HFFc6 (cell line): Measurements from ENCODE around the gene UBTD1. TPM values are rescaled to one million over a fixed set of nuclear protein-coding genes. Genes with fewer than 3 reads are reported as not detected.
"Not testable (repeated sequence)": the region's sequence is repeated elsewhere in the genome, so short reads cannot be mapped to it uniquely, and the experiment has no call there.

Experiments used
- DNase-seq: peaks from one replicate; pipeline ENCODE4 v3.0.0-alpha.2; 2018
- H3K27ac Mint-ChIP-seq: 2 replicates; pipeline ENCODE4 v1.8.0; 2020; ENCODE audit warnings: mild to moderate bottlenecking, mixed read lengths
- H3K27me3 Mint-ChIP-seq: 2 replicates; pipeline ENCODE4 v1.8.0; 2021; ENCODE audit warnings: mild to moderate bottlenecking, moderate library complexity, mixed read lengths; ENCODE audit not compliant: insufficient read depth
- H3K36me3 Mint-ChIP-seq: 2 replicates; pipeline ENCODE4 v1.8.0; 2021; ENCODE audit warnings: low read depth, mixed read lengths
- H3K4me1 Mint-ChIP-seq: 2 replicates; pipeline ENCODE4 v1.8.0; 2020; ENCODE audit warnings: low read depth, mixed read lengths
- H3K4me3 Mint-ChIP-seq: 2 replicates; pipeline ENCODE4 v1.8.0; 2020; ENCODE audit warnings: mild to moderate bottlenecking, moderate library complexity, mixed read lengths
- H3K9me3 Mint-ChIP-seq: 2 replicates; pipeline ENCODE4 v1.8.0; 2020; ENCODE audit warnings: mild to moderate bottlenecking, mixed read lengths
- total RNA-seq, 6 experiments: library from RNA; stranded (reverse); fragmentation: NEBNext Ultra II Directional; extraction: Animal tissue kit (Norgen Biotek cat#: 25700); gene quantifications; 2 replicates in 1 of 6; 3 replicates in 5 of 6; pipeline ENCODE4 v1.2.3, GENCODE V29; 2021
- TF ChIP-seq, protein P1 (sequence below): fragments of 200-600 bp; sonication (generic); IDR thresholded peaks from 2 replicates; pipeline ENCODE4 v1.5.0; 2021; ENCODE audit warnings: antibody characterized with exemption, mild to moderate bottlenecking

UBTD1 gene
- total RNA-seq, 6 experiments from 2014 or later = 31.3 to 42.1 (median 34.8) TPM

DNA sequence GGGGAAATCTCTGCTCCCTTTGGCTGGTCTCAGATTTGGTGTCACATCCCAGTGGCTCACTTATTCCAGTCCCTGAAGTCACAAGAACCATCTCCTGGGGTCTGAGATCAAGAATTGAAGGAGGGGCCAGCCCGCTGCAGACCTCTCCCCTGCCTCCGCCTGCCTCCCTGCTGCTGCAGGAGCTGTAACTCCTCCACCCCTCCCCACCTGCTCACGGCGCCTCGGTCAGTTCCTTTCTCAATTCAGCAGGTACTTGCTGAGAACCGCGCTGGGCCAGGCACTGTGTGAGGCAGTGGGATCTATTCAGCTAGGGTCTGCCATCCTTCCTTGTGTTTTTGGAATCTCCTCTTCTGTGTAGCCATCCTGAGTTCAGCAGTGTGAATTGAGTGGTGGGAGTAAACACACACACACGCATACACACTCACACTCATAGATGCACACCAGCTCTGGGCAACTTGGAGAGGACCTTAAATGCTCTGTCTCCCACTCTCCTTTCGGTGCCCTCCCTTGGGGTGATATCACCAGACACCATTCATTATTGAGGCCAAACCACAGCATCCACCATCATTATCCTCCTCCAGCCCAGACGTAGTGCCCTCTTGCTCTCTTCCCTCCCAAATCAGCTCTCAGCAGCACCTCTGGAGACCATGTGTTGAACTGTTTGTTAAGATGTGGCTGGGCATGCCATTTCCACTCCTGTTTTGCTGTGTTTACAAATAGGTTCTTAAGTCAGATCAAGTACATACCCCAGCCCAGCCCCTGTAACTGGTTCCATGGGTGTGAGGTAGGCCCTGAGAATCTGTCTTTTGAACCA, 51.8 kb downstream of the UBTD1 start:
- Mint-ChIP-seq H3K27me3 (no peaks in the 10 kb centered on the region), H3K4me3 (no peak overlapping the region), H3K9me3 (peaks cover 1% of the 10 kb centered on the region; the same call in 1 of the 2 replicates), H3K4me1 (peaks cover 40% of the 10 kb centered on the region), H3K36me3 (peaks cover 5% of the 10 kb centered on the region; the same call in 1 of the 2 replicates), H3K27ac (peak overlapping the region; percentile 74; the same call in 1 of the 2 replicates)
- DNase-seq = no peak
- TF ChIP-seq, protein P1, sequence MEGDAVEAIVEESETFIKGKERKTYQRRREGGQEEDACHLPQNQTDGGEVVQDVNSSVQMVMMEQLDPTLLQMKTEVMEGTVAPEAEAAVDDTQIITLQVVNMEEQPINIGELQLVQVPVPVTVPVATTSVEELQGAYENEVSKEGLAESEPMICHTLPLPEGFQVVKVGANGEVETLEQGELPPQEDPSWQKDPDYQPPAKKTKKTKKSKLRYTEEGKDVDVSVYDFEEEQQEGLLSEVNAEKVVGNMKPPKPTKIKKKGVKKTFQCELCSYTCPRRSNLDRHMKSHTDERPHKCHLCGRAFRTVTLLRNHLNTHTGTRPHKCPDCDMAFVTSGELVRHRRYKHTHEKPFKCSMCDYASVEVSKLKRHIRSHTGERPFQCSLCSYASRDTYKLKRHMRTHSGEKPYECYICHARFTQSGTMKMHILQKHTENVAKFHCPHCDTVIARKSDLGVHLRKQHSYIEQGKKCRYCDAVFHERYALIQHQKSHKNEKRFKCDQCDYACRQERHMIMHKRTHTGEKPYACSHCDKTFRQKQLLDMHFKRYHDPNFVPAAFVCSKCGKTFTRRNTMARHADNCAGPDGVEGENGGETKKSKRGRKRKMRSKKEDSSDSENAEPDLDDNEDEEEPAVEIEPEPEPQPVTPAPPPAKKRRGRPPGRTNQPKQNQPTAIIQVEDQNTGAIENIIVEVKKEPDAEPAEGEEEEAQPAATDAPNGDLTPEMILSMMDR = no peak

DNA sequence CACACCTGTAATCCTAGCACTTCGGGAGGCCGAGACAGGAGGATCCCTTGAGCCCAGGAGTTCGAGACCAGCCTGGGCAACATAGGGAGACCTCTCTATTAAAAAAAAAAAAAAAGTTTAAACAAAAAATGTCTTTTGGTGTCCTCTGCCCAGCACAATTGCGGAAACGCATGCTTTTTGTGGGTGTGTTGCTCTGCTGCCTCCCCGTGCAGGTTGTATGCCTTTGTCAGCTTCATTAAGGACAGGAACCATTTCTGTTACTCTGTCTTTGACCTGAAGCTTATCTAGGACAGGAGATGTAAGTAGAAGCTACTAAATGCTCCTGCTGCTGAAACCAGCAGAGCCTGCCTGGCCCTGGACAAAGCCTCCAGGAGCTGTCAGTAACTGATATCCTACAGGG, 52.5 kb downstream of the UBTD1 start:
- no peak for DNase-seq
- Mint-ChIP-seq H3K4me3 (no peak overlapping the region), H3K27ac (peak overlapping the region; percentile 18; the same call in 1 of the 2 replicates), H3K27me3 (no peaks in the 10 kb centered on the region), H3K9me3 (peaks cover 5% of the 10 kb centered on the region; the same call in 1 of the 2 replicates), H3K4me1 (peaks cover 40% of the 10 kb centered on the region), H3K36me3 (peaks cover 9% of the 10 kb centered on the region; the same call in 1 of the 2 replicates)
- TF ChIP-seq, protein P1 = no peak

GRCh38 chr10:97553575-97554031, 54.9 kb downstream of the UBTD1 start:
- H3K27ac Mint-ChIP-seq = peak overlapping the region; percentile 16; the same call in 1 of the 2 replicates
- TF ChIP-seq, protein P1 = peak; percentile 88

GRCh38 chr10:97554336-97554735, 55.6 kb downstream of the UBTD1 start:
- H3K9me3 Mint-ChIP-seq = not testable (repeated sequence)

More at GRCh38 chr10:97553575-97554031, 54.9 kb downstream of the UBTD1 start:
- Mint-ChIP-seq H3K4me3 (no peak overlapping the region), H3K36me3 (peaks cover 9% of the 10 kb centered on the region; the same call in 1 of the 2 replicates), H3K4me1 (peaks cover 29% of the 10 kb centered on the region), H3K9me3 (peaks cover 5% of the 10 kb centered on the region; the same call in 1 of the 2 replicates), H3K27me3 (no peaks in the 10 kb centered on the region)
- peak; percentile 66 for DNase-seq

DNA sequence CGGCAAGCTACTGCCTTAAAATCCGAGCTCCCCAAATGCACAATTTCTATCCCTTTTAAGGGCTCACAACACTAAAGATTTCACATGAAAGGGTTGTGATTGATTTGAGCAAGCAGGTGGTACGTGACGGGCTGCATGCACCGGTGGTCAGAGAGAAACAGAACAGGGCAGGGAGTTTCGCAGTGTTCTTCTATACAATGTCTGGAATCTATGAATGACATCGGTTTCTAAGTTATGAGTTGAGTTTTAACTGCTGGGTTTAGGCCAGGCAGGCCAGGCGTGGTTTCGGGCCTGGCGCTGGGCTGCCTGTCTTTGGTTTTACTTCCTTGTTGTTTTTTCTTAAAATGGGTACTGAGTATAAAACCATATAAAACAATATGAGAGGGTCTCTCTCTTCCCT, 56.8 kb downstream of the UBTD1 start:
- not testable (repeated sequence) for H3K27ac Mint-ChIP-seq, H3K36me3 Mint-ChIP-seq, H3K4me3 Mint-ChIP-seq, H3K9me3 Mint-ChIP-seq, DNase-seq, H3K27me3 Mint-ChIP-seq
- H3K4me1 Mint-ChIP-seq = peaks cover 13% of the 10 kb centered on the region

More at GRCh38 chr10:97554336-97554735, 55.6 kb downstream of the UBTD1 start:
- not testable (repeated sequence) for H3K4me3 Mint-ChIP-seq, DNase-seq, H3K27me3 Mint-ChIP-seq, H3K27ac Mint-ChIP-seq, H3K36me3 Mint-ChIP-seq
- H3K4me1 Mint-ChIP-seq = peaks cover 25% of the 10 kb centered on the region

DNA sequence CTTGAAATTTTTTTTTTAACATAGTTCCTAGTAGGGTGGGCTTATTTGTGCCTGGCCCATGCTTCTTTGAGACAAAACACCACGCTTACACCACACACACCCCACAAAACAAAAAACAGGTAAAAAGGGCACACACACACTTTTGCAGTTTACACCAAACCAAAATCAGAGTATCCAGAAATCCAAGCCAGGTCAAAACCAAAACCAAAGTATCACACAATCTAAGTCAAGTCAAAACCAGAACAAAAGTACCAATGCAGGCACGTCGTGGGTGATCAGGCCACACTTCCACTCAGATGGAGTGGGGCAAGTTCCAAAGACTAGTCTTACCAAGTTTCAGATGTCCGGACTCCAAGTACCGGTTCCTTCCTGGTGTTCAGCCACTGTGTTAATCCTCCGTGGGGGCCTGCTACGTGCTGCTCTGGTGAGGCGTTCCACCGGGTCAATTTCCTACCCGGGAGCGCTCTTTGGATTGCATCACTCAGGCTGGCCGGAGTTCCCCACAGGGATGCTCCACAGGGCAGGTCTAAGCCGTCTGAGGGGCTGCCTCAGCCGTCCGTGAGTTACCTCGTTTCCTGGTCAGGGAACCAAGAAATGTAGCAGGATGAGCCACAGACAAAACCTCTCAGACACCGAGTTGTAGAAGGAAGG, 62.1 kb downstream of the UBTD1 start:
- not testable (repeated sequence) for H3K36me3 Mint-ChIP-seq, H3K4me3 Mint-ChIP-seq, H3K9me3 Mint-ChIP-seq, H3K27ac Mint-ChIP-seq, DNase-seq, H3K27me3 Mint-ChIP-seq
- H3K4me1 Mint-ChIP-seq = peaks cover 14% of the 10 kb centered on the region

- H3K4me3 Mint-ChIP-seq, H3K27ac Mint-ChIP-seq, H3K27me3 Mint-ChIP-seq, H3K9me3 Mint-ChIP-seq, H3K36me3 Mint-ChIP-seq, DNase-seq: not testable (repeated sequence)
- H3K4me1 Mint-ChIP-seq = peaks cover 18% of the 10 kb centered on the region
Observed at GRCh38 chr10:97561386-97562077, 62.8 kb downstream of the UBTD1 start.

DNA sequence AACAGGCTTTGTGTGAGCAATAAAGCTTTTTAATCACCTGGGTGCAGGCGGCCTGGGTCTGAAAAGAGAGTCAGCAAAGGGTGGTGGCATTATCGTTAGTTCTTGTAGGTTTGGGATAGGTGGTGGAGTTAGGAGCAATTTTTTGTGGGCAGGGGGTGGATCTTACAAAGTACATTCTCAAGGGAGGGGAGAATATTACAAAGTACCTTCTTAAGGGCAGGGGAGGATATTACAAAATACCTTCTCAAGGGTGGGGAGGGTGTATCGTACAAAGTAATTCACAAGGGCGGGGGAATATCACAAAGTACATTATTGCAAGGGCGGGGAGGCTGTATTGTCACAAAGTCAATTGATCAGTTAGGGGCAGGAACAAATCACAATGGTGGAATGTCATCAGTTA, 63.6 kb downstream of the UBTD1 start:
- H3K27ac Mint-ChIP-seq = not testable (repeated sequence)
- H3K4me1 Mint-ChIP-seq = peaks cover 21% of the 10 kb centered on the region

More for the DNA sequence above, 63.6 kb downstream of the UBTD1 start:
- not testable (repeated sequence) for DNase-seq, H3K36me3 Mint-ChIP-seq, H3K9me3 Mint-ChIP-seq, H3K27me3 Mint-ChIP-seq, H3K4me3 Mint-ChIP-seq
